Lower leg skin (tissue), 4 donors: ENCODE data around the gene MB21D2. TPM values are rescaled to one million over a fixed set of nuclear protein-coding genes. Genes with fewer than 3 reads are reported as not detected.
"Not testable (repeated sequence)": the region's sequence is repeated elsewhere in the genome, so short reads cannot be mapped to it uniquely, and the experiment has no call there.

Source experiments
- DNase-seq, 2 donors: peaks; one replicate each; pipeline ENCODE4 v3.0.0-alpha.2; 2019; ENCODE audit warnings: low spot score in 2 of 2
- H3K4me3 ChIP-seq: fragments of 200-600 bp; sonication (generic); 2 replicates; pipeline ENCODE4 v1.5.1; 2017; ENCODE audit warnings: mild to moderate bottlenecking, low read depth; ENCODE audit not compliant: poor library complexity, severe bottlenecking
- CTCF ChIP-seq, 3 donors: fragments of 450-650 bp; IDR thresholded peaks; one replicate each; pipeline ENCODE4 v1.5.1; 2016; ENCODE audit warnings: antibody characterized with exemption in 3 of 3, mild to moderate bottlenecking in 3 of 3, moderate library complexity in 2 of 3
- POLR2A ChIP-seq, 2 donors: fragments of 450-650 bp; IDR thresholded peaks; one replicate each; pipeline ENCODE4 v1.6.1; 2016 to 2017; ENCODE audit warnings: antibody characterized with exemption in 2 of 2, mild to moderate bottlenecking in 1 of 2, moderate library complexity in 1 of 2
- WGBS, 2 donors: methylation state at CpG; one replicate each; pipeline ENCODE4 v1.1.5; 2018; 5-methylcytosine and 5-hydroxymethylcytosine counted together
- intact Hi-C: fragments of 100-400 bp; cut with DNase I; formaldehyde crosslinking; loops from one replicate; pipeline ENCODE4 v1.15.0; 2023; ENCODE audit warnings: low total_unique reads
- total RNA-seq, 4 donors: library from RNA; depleted of rRNA; stranded (reverse); fragments of >200 nt; gene quantifications; one replicate each; pipeline ENCODE4 v1.1.0, GENCODE V29; 2016

MB21D2 gene
- 10 to 100 TPM in 1 of 4 donors, 1 to 10 TPM in 3; 7.9 to 11.8 (median 8.6) TPM for total RNA-seq

- TF ChIP-seq POLR2A (IDR thresholded peaks at IDR 0.05): no peak
- no peak for TF ChIP-seq CTCF (IDR thresholded peaks at IDR 0.05)
- 0% methylated on average over 40 to 55 of the region's 66 CpGs for WGBS, 2 donors
Measured at GRCh38 chr3:192917404-192918274, at the start of gene MB21D2. Gene MB21D2, minus strand, starts transcription at chr3:192917856. Its CDS starts 16 bp downstream, at chr3:192917840.

GRCh38 chr3:192964959-192965719 is 47.5 kb upstream of the MB21D2 start:
- intact Hi-C loops, H3K4me3 ChIP-seq, DNase-seq: not testable (repeated sequence)
- WGBS, 2 donors: 93 to 96% methylated on average over 19 to 21 of the region's 21 CpGs

More at GRCh38 chr3:192917404-192918274, at the start of gene MB21D2:
- DNase-seq: peak; percentile 66 to 92
- intact Hi-C loops: no loop called here
- peak within 1 kb of the TSS; percentile 77 for H3K4me3 ChIP-seq

GRCh38 chr3:192959773-192960172 is 42.1 kb upstream of the MB21D2 start:
- no peak for DNase-seq
- intact Hi-C loops: no loop called here
- H3K4me3 ChIP-seq: no peak overlapping the region
- TF ChIP-seq POLR2A (IDR thresholded peaks at IDR 0.05): no peak
- no peak for TF ChIP-seq CTCF (IDR thresholded peaks at IDR 0.05)
- 65 to 72% methylated on average over 3 of the region's 3 CpGs for WGBS, 2 donors

GRCh38 chr3:192958219-192958872 is 40.7 kb upstream of the MB21D2 start:
- no peak for TF ChIP-seq POLR2A (IDR thresholded peaks at IDR 0.05)
- TF ChIP-seq CTCF (IDR thresholded peaks at IDR 0.05): no peak
- DNase-seq: no peak
- intact Hi-C loops: no loop called here
- H3K4me3 ChIP-seq: no peak overlapping the region

- no peak overlapping the region for H3K4me3 ChIP-seq
- intact Hi-C loops: no loop called here
- WGBS, 2 donors: 17 to 26% methylated on average over 6 of the region's 6 CpGs
- DNase-seq: peak in 1 of 2 donors; percentile 47
- TF ChIP-seq CTCF (IDR thresholded peaks at IDR 0.05): no peak
- TF ChIP-seq POLR2A (IDR thresholded peaks at IDR 0.05): no peak
Measured at GRCh38 chr3:192957441-192958021, 39.9 kb upstream of the MB21D2 start.
